ENCODE data around the gene LRCH1. TPM values are rescaled to one million over a fixed set of nuclear protein-coding genes. Genes with fewer than 3 reads are reported as not detected.

LRCH1 gene
- total and polyA plus RNA-seq, 11 donors = 4.5 to 20.1 (median 12.5) TPM

- TF ChIP-seq POLR2A (IDR thresholded peaks at IDR 0.05) = no peak
- TF ChIP-seq CTCF (IDR thresholded peaks at IDR 0.05) = no peak
- intact Hi-C loops (cut with DNase I) = loop anchor here in 1 of 10 donors (5.0 kb wide), 2 partner anchors 49 to 104 kb away; partner anchors contain the start of gene LRCH1
- peak overlapping the region in 6 of 12 donors; percentile 55 to 77 (median 68) for H3K27ac ChIP-seq
- peaks cover 0 to 4% (median 0%) of the 10 kb centered on the region in 9 donors for H3K36me3 ChIP-seq
- H3K9me3 ChIP-seq = no peaks in the 10 kb centered on the region
- no peak overlapping the region for H3K4me3 ChIP-seq
- no peaks in the 10 kb centered on the region for H3K27me3 ChIP-seq
- no peak for ATAC-seq
- peaks cover 10 to 49% (median 29%) of the 10 kb centered on the region in 12 donors for H3K4me1 ChIP-seq
- DNase-seq = no peak
Measured at GRCh38 chr13:46656786-46657185, 103.8 kb downstream of the LRCH1 start.

- H3K4me3 ChIP-seq = no peak overlapping the region
- 81 to 89% (median 83%) methylated on average over 6 of the region's 6 CpGs for WGBS, 4 donors
- H3K36me3 ChIP-seq = no peaks in the 10 kb centered on the region
- TF ChIP-seq POLR2A (IDR thresholded peaks at IDR 0.05) (no peak), CTCF (IDR thresholded peaks at IDR 0.05) (no peak)
- H3K4me1 ChIP-seq = peaks cover 10 to 68% (median 47%) of the 10 kb centered on the region in 12 donors
- no peaks in the 10 kb centered on the region for H3K27me3 ChIP-seq
- no peaks in the 10 kb centered on the region for H3K9me3 ChIP-seq
- DNase-seq (no peak), ATAC-seq (no peak)
- H3K27ac ChIP-seq = no peak overlapping the region
- intact Hi-C loops (cut with DNase I) = loop anchor here in 3 of 10 donors (5.0 to 10.0 kb wide), 3 partner anchors 45 to 107 kb away; partner anchors contain the start of gene LRCH1 (in 1 of the 3)
Measured at GRCh38 chr13:46659413-46660065, 106.6 kb downstream of the LRCH1 start.

GRCh38 chr13:46660416-46660815 is 107.4 kb downstream of the LRCH1 start:
- intact Hi-C loops (cut with DNase I) = loop anchor here in 2 of 10 donors (10.0 kb wide), 1 partner anchor 46 kb away; no protein-coding TSS in a partner anchor
- WGBS, 4 donors = 69 to 80% (median 79%) methylated on average over 3 of the region's 3 CpGs
- Histone ChIP-seq H3K27me3 (no peaks in the 10 kb centered on the region), H3K4me1 (peaks cover 3 to 68% (median 42%) of the 10 kb centered on the region in 12 donors), H3K27ac (peak overlapping the region in 2 of 12 donors; percentile 13 to 44), H3K9me3 (no peaks in the 10 kb centered on the region), H3K36me3 (no peaks in the 10 kb centered on the region), H3K4me3 (no peak overlapping the region)
- TF ChIP-seq CTCF (IDR thresholded peaks at IDR 0.05) = no peak
- TF ChIP-seq POLR2A (IDR thresholded peaks at IDR 0.05) = no peak
- ATAC-seq (no peak), DNase-seq (no peak)

GRCh38 chr13:46660857-46661256 is 107.9 kb downstream of the LRCH1 start:
- no peak for ATAC-seq
- Histone ChIP-seq H3K9me3 (no peaks in the 10 kb centered on the region), H3K36me3 (no peaks in the 10 kb centered on the region), H3K4me3 (no peak overlapping the region), H3K27ac (peak overlapping the region in 1 of 12 donors; percentile 44), H3K27me3 (no peaks in the 10 kb centered on the region), H3K4me1 (peaks cover 0 to 68% (median 42%) of the 10 kb centered on the region in 12 donors)
- no peak for DNase-seq
- intact Hi-C loops (cut with DNase I) = loop anchor here in 2 of 10 donors (10.0 kb wide), 1 partner anchor 46 kb away; no protein-coding TSS in a partner anchor
- TF ChIP-seq POLR2A (IDR thresholded peaks at IDR 0.05) (no peak), CTCF (IDR thresholded peaks at IDR 0.05) (no peak)
- 87 to 91% (median 89%) methylated on average over 4 of the region's 4 CpGs for WGBS, 4 donors
